NCI-H82 treated with DMSO at 0.1 percent for 48 hours (cell line): ENCODE results near the gene TRIML1.

Experiments used
- DNase-seq: peaks from one replicate; lab custom pipeline; 2025; ENCODE audit not compliant: unreplicated experiment; lab: John Stamatoyannopoulos, UW

The TRIML1 gene

DNA sequence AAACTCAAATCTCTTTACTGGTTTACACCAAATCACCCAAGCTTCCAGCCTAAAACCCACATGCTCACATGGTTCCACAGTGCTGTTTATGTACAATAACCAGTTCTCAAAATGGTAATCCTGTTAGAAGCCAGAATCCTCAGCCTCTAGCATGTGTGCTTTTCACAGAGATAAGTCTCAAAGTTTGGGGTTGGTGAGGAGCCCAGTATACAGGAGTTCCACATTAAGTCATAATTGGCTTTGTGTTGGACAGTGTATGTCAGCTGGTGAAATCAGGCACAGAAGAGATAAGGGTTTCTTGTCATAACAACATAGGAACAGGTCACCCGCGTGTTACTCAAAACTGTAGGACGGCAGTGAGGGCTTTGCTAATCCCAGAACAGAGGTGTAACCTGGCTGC, at the start of gene TRIML1:
TSS of gene TRIML1 (plus strand) at position 301 of the 400 bp plus-strand sequence. CDS start 118 bp downstream, outside the sequence.
- no peak for DNase-seq

DNA sequence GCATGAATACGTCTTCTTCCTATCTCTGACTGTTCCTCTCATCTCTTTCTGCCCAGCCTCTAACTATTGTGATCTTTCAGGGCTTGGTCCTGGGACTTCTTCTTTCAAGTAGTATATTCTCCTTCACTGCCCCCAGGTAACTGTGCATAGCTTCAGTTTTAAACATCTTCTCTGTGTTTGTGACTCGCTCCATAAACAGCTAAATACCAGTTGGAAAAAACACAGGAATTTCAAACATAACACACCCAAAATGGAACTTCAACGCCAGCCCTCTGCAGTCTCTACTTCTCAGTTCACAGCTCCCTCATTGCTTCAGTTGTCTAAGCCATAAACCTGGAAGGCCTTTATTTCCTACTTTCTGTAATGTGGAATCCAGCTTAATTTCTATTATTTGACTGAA, 46.4 kb upstream of the TRIML1 start:
- no peak for DNase-seq

- DNase-seq, result no peak
These were observed 32.8 kb upstream of the TRIML1 start for GRCh38 chr4:188106454-188106853.

GRCh38 chr4:188107931-188108843, 31.1 kb upstream of the TRIML1 start:
- no peak for DNase-seq

DNA sequence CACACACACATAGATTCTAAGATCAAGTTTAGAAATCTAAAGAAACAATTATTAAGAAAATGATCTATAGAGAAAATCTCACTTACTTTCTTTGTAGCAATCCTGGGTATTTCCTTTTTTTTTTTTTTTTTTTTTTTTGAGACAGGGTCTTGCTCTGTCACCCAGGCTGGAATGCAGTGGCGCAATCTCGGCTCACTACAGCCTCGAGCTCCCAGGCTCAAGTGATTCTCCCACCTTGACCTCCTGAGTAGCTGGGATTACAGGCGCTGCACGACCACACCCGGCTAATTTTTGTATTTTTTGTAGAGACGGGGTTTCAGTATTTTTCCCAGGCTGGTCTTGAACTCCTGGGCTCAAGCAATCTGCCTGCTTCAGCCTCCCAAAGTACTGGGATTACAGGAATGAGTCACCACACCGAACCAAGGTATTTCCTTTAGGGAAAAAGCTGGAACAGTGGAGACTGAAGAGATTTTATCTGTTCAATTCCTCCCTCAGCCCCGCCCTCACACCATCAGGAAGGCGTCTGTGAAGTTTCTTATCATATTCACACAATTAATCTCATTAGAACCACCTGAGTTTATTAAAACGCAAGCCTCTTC, 30.0 kb upstream of the TRIML1 start, which contains the start of gene TRIML2:
TSS of gene TRIML2 (minus strand) at position 447 of the 599 bp plus-strand sequence. CDS start 4,235 bp downstream, outside the sequence.
- no peak for DNase-seq

DNA sequence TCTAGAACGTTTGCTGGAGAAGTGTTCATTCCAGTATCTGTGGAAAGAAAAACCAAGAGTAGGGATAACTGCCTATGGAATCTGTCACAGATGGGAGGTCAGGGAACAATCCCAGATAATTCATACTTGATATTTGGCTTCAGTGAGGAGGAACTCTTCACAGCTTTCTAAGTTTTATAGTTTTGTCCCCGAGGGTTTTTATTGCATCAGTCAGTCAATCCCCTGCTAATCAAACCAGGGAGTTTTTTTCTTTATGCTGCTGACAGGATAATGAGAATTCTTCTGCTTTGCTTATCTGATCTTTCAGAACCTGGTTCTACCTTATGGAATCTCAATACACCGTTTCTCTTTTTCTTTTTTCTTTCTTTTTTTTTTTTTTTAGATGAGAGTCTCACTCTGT, 29.2 kb upstream of the TRIML1 start:
- DNase-seq, result no peak

DNA sequence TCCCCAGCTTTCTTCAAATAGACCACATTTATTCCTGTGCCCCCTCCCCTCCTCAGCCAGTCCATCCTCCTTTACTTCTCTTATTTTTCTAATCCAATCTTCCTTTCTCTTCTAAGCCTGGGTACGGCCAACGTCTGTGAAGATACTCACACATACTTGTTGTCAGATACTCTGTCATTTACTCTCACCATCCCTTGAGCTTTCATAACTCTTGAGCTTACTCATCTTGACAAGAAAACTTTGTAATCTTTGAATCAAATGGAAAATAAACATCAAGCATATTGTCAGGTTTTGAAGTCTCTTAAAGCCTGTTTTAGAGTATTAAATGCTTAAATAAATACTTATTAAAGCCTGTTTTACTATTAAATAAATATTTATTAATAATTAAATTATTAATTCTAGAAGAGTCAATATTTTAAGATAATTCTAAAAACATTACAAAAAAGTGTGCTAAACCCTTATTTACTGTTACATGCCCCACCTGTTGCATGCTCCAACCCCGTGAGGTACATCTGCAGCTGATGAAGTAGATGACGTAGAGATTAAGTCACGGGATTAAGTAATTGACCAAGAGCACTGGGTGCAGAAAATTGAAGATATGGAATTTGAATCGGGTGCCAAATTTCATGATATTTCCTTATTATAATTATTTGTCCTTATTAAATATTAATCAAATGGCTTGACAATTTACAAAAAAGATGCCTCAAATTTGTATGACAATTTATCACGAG, 28.3 kb upstream of the TRIML1 start:
- DNase-seq, result no peak

DNA sequence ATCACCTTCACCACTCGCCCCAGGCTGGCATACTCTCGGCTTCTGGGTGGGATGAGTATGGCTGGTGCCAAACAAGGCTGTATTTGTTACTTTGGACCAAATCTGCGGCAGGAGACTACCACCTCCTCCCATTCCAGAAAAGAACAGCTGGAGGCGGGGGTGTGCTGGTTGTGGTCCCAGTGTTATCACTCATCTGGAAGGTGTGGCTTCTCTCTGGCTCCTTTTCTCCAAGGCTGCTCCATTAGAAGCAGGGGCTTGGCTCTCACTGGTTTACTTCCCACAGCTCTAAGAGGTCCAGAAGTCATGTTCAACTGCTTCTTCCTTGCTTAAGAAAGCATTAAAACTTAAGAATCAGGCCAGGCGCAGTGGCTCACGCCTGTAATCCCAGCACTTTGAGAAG, 27.3 kb upstream of the TRIML1 start:
- no peak for DNase-seq

DNA sequence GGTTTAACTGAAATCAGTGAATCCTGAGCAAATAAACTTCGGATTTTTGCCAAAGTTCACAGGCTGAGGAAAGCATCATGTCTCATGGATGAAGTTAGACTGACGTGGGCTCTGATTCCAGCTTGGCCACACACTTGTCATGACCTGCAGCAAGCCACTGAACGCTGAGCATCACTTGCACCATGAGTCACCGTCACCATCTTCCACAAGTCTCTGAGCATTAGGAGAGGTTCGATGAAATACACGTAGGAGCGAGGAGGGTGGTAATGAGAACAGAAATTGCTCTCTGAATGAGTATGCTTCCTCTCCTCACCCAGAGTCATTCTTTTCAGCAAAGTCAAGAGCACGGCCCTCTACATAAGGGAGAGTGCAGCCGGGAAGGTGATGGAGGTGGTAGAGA, 26.1 kb upstream of the TRIML1 start:
- DNase-seq, result no peak

GRCh38 chr4:188117631-188118324, 21.5 kb upstream of the TRIML1 start:
- DNase-seq, result no peak

- DNase-seq, result no peak
These were observed 17.7 kb upstream of the TRIML1 start for GRCh38 chr4:188121530-188121929.

DNA sequence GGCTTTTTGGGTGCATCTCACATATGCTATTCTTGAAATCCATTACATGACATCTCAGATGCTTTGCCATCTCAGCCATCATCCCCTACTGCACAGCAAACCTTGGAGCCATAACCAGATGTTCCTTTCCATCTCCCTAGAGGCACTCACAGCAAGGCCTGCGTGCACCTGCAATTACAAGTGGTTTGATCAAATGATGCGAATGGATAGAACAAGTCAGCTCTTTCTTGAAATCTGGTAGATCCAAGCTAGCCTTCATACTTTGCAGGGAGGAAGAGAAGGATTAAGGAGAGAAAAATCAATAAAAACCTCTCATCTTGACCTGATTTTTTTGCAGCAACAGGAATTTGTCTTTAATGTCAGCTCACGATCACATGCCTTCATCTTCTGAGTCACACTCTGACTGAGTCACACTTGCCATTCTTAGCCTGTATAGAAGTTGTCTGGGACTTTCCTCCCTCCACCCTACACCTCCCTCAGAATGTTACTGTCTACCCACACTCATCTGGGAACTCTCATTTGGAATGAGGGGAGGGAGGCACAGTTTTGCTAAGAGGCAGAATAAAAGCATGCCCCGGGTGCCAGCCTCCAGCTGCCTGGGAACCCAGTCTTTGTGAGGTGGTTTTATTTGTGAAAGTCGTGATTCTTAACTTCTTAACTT, 11.9 kb upstream of the TRIML1 start:
- DNase-seq, result no peak

- no peak for DNase-seq
These were observed 8.9 kb upstream of the TRIML1 start for GRCh38 chr4:188130355-188130754.

DNA sequence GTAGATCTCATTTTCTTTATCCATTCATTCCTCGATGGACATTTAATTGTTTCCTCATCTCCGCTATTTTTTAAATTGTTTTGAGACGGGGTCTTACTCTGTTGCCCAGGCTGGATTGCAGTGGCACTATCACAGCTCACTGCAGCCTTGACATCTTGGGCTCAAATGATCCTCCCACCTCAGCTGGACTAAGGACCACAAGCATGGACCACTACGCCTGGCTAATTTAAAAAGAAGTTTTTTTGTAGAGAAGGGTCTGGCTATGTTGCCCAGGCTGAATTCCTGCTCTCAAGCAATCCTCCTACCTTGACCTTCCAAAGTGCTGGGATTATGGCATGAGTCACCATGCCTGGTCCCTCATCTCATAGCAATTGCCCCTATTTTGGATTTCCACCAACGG, 7.0 kb upstream of the TRIML1 start:
- no peak for DNase-seq

DNA sequence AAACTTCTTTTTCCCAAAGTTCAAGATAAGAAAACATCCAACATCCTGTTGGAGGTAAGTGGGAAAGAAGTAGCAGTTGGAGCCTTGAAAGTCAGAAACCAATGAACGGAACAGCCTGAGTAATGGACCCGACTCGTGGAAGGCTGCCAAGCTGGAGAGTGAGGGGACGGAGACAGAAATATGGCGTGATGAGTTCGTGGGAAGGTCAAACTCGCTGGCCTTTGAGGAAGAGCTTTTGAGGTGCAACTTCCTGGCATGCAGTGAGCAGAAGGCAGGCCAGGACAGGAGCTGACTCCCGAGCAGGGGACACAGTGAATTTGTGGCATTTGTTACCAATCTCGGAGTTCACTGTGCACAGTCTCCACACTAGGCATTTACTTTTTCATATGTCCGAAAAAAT, 1.0 kb upstream of the TRIML1 start:
- no peak for DNase-seq

- no peak for DNase-seq
These were observed 430 bp downstream of the TRIML1 start for GRCh38 chr4:188139671-188140070.

DNA sequence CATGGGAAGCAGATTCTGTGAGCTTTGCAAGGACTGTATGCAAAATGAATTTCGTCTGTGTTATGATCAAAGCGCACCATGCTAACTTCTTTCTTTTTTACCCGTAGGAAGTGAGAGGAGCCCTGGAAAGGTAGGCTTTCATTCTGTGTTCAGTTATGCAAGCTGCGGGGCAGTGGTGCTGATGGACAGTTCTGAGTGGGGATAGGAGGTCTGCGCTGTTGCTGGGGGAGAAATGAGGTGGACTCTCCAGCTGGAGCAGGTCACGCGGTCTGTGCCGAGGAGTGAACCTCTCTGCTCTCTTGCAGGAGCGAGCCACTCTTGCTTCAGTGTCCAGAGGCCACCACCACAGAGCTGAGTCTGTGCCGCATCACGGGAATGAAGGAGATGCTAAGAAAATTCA, 4.5 kb downstream of the TRIML1 start:
- no peak for DNase-seq

- no peak for DNase-seq
These were observed 6.4 kb downstream of the TRIML1 start for GRCh38 chr4:188145601-188146000.

GRCh38 chr4:188146618-188147017, 7.4 kb downstream of the TRIML1 start:
- no peak for DNase-seq

DNA sequence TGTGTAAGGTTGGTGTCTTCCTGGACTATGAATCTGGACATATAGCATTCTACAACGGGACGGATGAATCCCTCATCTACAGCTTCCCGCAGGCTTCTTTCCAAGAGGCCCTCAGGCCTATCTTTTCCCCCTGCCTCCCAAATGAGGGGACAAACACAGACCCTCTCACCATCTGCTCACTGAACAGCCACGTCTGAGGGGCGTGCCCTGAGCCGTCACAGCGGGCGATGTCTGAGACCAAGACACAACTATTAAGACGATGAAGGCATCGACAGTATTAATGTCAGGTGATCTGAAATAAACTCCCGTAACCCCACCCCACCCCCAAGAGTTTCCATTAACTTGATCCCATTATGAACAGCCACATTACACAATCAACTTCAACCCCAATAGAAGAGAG, 7.9 kb downstream of the TRIML1 start:
- no peak for DNase-seq

DNA sequence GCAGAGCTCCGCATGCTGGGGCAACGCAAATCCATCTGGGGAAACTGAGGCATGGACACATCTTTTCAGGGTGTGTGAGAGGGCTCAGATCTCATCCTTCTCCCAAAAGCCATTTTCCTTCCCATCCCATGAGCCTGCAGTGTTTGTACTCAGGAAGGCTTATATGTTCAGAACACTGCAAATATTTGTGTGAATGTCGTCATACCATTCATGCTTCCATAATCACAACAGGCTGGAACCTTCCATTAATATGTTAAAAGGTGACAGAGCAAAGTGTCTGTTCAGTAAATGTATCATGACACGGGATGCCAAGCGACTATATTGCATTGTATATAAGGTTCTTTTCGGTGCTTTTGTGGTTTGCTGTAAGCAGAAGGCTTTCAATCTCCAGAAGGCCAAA, 8.5 kb downstream of the TRIML1 start:
- DNase-seq, result no peak
